Ishikawa (cell line): ENCODE measurements around the gene CWC27.

Experiments used
- CEBPB ChIP-seq: IDR thresholded peaks from 2 replicates; pipeline ENCODE4 v1.6.1; 2012
- CREB1 ChIP-seq: IDR thresholded peaks from 2 replicates; pipeline ENCODE4 v1.6.1; 2012; ENCODE audit warnings: low read depth
- EP300 ChIP-seq: IDR thresholded peaks from 2 replicates; pipeline ENCODE4 v1.6.1; 2012; ENCODE audit warnings: borderline replicate concordance
- FOXM1 ChIP-seq: IDR thresholded peaks from 2 replicates; pipeline ENCODE4 v1.6.1; 2012; ENCODE audit warnings: low read depth, borderline replicate concordance
- NFIC ChIP-seq: IDR thresholded peaks from 2 replicates; pipeline ENCODE4 v1.6.1; 2012
- RAD21 ChIP-seq: IDR thresholded peaks from 2 replicates; pipeline ENCODE4 v1.6.1; 2012; ENCODE audit warnings: low read depth
- REST ChIP-seq: IDR thresholded peaks from 2 replicates; pipeline ENCODE4 v1.6.1; 2012; ENCODE audit warnings: low read depth, mild to moderate bottlenecking
- TAF1 ChIP-seq: IDR thresholded peaks from 2 replicates; pipeline ENCODE4 v1.6.1; 2012; ENCODE audit warnings: low read depth, mild to moderate bottlenecking
- TEAD4 ChIP-seq: IDR thresholded peaks from 2 replicates; pipeline ENCODE4 v1.6.1; 2012
- YY1 ChIP-seq: IDR thresholded peaks from 2 replicates; pipeline ENCODE4 v1.6.1; 2012; ENCODE audit warnings: low read depth
- ZBTB7A ChIP-seq: IDR thresholded peaks from 2 replicates; pipeline ENCODE4 v1.6.1; 2012; ENCODE audit warnings: low read depth
- TF ChIP-seq, protein P1 (sequence below): IDR thresholded peaks from 2 replicates; pipeline ENCODE4 v1.6.1; 2012

GRCh38 chr5:64873441-64873840 is 104.7 kb downstream of the CWC27 start:
- TF ChIP-seq REST (no peak), EP300 (no peak), ZBTB7A (no peak), RAD21 (no peak), TEAD4 (no peak), FOXM1 (no peak), CREB1 (no peak), CEBPB (no peak), TAF1 (no peak), YY1 (no peak), NFIC (no peak)
- TF ChIP-seq, protein P1, sequence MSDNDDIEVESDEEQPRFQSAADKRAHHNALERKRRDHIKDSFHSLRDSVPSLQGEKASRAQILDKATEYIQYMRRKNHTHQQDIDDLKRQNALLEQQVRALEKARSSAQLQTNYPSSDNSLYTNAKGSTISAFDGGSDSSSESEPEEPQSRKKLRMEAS: no peak
